GM21360 (cell line): ENCODE measurements around the gene NDOR1.
"Not testable (repeated sequence)": the region's sequence is repeated elsewhere in the genome, so short reads cannot be mapped to it uniquely, and the experiment has no call there.

Source experiments
- ATAC-seq: cut with Tn5 transposase; IDR thresholded peaks from one replicate; pipeline ENCODE4 v1.9.1; 2021; ENCODE audit warnings: mild to moderate bottlenecking, moderate library complexity; ENCODE audit not compliant: unreplicated experiment

Gene NDOR1

DNA sequence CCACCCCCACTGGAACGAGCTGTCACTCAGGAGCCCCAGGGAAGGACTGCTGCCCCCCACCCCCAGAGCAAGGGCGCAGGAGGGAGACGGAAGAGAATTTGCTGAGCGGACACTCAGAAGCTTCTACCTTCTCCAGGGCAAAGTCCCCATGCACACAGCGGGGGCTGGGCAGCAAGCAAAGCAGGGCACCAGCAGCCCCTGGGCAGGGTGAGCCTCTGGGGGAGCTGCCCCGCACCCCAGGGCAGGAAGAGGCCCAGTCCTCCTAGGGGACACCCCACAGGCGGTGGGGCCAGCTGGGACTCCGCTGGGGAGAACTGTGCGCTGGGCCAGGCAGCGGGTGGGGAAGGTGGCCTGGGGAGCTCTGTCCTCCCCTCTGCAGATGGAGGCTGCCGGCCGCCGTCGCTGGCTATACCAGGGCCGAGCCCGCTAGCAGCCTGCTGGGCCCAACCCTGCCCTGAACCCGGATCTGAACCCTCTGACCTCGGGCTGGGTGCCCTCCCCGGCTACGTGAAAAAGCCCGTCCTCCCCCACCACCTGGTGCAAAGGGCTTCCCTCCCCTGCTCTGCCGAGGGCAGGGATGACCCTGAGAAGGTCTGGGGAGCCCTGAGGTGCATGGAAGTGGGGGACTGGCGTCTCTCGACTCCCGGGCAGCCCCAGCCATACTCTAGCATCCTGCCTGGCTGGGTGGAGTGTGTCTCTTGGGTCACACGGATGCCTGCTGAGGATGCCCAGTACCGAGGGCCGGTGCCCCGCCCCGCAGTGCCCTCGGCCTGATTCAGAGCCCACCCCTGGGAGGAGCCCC, 24.6 kb downstream of the NDOR1 start:
- no peak for ATAC-seq

DNA sequence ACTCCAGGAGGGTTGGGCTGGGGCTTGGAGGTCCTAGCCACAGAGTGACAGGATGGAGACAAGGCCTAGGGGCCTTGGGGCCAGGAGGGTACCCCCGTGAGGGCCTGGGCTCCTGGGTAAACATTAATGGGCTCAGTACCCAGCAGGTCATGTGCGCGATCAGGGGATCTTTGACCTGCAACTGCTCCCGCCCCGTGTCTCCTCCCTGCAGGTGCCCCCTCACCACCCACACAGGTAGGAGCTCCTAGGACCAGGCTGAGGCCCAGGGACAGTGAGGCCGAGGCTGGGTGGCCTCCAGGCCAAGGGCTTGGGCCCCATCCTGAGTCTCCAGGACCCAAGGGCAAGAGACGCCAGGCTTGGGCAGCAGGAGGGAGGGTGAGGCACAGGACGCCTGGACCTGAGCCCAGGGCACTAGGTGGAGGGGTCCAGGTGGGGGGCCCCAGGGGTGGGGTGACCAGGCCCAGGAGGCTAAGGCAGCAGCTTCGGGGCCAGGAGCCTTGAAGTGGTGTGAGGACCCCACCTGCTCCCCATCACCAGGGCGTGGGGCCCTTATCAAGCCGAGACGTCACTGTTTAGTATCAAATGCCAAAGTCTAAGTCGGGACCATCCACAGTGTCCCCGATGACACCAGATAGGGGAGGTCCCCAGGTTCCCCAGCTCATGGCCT, 25.3 kb downstream of the NDOR1 start, which contains the start of gene SLC34A3:
SLC34A3 (plus strand) TSS at position 197 of the 667 bp plus-strand sequence. CDS start 802 bp downstream, outside the sequence.
- ATAC-seq: no peak

DNA sequence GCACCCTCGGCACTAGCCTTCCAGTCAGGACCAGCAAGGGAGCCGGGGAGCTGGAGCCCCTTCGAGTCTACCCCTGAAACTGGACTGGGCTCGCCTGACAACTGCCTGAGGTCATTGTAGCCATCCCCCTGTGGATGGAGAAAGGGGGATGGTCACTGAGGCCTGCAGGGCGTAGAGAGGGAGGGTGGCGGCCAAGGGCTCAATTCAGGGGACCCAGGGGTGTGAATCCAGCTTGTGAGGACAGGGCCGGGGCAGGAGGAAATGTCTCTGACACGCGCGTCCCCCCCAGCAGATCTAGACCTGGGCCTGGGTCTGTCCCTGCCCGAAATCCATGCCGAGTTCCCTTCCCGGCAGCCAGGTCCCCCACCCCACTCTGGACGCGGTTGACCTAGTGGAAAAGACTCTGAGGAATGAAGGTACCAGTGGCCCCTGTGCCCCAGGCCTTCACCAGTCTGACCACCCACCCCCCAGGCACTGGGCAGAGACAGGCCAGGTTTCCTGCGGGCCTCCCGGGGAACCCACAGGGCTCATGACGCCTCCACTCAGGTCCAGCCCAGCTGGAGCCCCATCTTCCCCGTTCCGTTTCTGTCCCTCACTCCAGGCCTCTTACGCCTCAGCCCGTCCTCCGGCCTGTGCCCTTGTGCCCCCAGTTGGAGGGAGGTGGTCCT, 26.0 kb downstream of the NDOR1 start:
- no peak for ATAC-seq

DNA sequence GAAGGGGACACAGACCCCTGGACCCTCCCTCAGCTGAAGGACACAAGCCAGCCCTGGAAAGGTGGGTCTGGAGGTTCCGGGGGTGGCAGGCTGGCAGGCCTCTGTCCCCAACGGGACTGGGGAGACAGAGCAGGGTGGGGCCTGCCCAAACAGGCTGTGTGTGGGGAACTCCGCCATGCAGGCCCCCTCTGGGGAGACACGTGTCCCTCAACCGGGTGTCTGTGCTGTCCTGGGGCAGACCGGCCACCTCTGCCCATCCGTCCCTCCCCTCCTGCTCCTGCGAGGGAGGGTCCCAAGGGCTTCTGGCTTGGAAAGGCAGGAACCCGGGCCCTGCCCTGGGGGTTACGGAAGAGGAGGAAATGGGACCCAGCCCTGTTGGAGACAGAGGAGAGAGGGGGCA, 26.6 kb downstream of the NDOR1 start:
- ATAC-seq: no peak

DNA sequence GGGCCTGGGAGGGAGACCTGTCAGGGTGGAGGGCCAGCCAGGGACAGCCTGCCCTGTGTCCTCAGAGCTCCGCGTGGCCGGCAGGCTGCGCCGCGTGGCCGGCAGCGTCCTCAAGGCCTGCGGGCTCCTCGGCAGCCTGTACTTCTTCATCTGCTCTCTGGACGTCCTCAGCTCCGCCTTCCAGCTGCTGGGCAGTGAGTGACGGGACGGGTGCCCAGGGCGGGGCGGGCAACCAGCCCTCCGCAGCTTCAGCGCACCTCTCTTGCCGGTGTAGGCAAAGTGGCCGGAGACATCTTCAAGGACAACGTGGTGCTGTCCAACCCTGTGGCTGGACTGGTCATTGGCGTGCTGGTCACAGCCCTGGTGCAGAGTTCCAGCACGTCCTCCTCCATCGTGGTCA, 27.0 kb downstream of the NDOR1 start:
- ATAC-seq: no peak

DNA sequence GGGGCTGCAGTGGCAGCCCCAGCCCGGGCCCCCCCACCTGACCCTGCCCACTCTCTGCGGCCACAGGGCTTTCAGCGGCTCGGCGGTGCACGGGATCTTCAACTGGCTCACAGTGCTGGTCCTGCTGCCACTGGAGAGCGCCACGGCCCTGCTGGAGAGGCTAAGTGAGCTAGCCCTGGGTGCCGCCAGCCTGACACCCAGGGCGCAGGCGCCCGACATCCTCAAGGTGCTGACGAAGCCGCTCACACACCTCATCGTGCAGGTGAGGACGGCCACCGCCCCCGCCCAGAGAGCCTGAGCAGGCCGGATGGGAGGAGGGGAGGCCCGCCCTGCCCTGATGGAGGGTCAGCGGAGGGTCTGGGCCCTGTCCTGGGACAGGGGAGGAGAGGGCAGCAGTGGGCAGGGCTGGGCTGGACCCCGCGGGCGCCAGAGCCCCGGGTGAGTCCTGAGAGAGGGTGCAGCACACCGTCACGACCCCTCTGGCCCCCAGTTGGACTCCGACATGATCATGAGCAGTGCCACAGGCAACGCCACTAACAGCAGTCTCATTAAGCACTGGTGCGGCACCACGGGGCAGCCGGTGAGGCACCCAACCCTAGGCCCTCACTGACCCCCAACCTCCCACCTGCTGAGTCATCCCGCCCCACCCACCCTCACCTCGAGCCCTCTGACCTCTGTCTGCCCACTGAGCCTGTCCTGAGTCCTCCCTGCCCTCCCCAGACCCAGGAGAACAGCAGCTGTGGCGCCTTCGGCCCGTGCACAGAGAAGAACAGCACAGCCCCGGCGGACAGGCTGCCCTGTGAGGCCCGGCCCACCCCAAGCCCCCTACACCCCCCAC, 27.9 kb downstream of the NDOR1 start:
- no peak for ATAC-seq

DNA sequence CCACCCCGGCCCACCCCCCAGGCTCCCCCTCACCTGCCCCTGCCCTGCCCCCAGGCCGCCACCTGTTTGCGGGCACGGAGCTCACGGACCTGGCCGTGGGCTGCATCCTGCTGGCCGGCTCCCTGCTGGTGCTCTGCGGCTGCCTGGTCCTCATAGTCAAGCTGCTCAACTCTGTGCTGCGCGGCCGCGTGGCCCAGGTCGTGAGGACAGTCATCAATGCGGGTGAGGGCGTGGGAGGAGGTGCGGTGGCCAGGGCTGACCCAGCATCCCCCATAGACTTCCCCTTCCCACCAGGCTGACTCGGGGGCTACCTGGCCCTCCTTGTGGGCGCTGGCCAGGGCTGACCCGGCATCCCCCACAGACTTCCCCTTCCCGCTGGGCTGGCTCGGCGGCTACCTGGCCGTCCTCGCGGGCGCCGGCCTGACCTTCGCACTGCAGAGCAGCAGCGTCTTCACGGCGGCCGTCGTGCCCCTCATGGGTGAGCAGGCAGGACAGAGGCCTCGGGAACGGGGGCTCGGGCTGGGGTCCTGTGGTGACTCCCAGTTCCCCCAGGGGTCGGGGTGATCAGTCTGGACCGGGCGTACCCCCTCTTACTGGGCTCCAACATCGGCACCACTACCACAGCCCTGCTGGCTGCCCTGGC, 28.7 kb downstream of the NDOR1 start:
- no peak for ATAC-seq

DNA sequence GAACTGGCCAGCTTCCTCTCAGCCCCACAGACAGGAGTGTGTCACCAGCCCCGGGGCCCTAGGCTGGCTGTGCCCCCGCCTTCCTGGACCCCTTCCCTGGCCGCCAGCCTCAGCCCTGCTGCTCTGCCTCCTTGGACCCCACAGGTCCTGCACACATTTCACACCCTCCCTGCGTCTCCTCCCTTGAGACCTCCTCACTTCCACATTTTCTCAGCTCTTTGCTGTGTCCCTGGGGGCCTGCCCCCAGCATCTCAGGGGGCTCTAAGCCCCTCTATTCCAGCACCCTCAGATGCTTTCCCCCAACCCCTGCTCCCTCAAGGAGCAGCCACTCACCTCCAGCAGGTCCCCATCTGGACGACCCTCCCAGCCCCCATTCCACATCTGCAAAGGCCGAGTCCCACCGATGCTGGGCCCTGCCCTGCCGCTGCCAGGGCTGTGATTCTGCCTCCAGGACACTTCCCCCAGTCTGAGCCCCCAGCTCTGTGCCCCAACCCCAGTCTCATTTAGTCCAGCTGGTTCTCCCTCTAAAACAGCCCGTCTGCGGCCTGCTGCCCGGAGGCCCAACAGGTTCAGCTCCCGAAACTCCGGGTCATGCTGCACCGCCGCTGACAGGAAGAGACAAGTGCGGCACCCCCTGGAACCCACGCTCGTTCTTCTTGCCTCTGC, 29.4 kb downstream of the NDOR1 start:
- no peak for ATAC-seq

DNA sequence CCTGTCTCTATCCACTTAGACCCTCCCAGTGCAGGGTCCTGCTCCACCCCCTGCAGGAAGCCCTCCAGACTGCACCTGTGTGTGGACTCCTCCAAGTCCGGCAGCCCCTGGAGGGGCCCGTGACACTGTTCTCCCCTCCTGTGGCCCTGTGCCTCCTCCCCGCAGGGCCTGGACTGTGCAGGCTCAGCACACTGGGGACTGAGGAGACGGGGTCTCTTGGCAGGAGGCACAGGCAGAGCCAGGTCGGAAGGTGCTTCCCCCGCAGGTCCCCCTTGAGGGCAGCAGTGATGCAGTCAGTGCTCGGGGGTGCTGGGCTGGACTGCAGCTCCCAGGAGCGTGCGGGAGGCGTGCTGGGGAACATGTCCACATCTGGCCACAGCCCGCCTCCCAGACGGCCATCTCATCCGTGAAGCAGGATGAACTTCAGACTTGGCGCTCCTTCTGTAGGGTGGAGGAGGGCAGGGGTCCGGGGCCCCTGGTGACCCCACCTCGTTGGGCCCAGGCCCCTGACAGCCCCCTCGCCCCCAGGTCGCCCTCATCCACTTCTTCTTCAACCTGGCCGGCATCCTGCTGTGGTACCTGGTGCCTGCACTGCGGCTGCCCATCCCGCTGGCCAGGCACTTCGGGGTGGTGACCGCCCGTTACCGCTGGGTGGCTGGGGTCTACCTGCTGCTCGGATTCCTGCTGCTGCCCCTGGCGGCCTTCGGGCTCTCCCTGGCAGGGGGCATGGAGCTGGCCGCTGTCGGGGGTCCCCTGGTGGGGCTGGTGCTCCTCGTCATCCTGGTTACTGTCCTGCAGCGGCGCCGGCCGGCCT, 30.1 kb downstream of the NDOR1 start:
- no peak for ATAC-seq

DNA sequence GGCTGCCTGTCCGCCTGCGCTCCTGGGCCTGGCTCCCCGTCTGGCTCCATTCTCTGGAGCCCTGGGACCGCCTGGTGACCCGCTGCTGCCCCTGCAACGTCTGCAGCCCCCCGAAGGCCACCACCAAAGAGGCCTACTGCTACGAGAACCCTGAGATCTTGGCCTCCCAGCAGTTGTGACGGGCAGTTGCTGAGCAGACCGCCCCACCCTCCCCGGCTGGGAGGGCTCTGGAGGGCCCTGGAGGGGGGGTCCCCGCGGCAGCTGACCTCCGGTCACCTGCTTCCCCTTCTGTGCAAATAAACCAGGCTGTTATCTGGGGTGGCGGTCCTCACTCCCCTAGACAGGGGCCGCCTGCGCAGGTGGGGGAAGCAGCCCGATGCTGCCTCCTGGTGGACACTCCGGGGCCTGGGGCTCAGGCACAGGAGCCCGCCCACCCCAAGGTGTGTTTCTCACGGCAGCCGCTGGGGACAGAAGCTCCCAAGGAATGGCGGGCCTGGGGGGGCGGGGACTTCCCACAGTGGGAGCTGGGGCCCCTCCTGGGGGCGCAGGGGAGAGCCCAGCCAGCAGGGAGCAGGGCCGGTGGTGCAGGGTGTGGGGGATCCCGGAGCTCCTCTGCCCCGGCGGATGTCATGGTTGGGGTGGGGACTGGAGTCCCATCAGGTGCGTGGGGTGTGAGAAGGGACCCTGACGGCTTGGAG, 30.9 kb downstream of the NDOR1 start:
- ATAC-seq: no peak

DNA sequence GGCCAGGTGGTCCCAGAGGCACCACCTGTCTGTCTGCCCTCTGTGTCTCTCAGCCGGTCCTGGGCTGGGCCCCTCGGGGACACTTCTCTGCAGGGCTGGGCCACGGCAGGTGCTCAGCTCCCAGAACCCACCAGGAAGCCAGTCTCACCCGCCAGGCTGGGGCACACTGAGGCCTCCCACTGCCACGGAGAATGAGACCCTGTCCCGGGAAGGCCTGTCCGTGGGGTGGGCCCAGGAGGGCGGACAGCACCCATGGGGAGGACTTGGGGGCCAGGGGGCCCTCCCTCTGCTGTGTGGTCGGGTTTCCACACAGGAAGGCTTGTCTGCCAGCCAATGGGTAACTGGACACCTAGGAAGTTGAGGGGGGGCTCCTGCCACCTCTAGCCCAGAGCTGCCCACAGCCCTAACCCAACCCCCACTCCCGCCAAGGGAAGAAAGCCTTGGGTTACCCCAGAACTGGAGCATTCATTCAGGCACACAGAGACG, 31.5 kb downstream of the NDOR1 start:
- no peak for ATAC-seq

DNA sequence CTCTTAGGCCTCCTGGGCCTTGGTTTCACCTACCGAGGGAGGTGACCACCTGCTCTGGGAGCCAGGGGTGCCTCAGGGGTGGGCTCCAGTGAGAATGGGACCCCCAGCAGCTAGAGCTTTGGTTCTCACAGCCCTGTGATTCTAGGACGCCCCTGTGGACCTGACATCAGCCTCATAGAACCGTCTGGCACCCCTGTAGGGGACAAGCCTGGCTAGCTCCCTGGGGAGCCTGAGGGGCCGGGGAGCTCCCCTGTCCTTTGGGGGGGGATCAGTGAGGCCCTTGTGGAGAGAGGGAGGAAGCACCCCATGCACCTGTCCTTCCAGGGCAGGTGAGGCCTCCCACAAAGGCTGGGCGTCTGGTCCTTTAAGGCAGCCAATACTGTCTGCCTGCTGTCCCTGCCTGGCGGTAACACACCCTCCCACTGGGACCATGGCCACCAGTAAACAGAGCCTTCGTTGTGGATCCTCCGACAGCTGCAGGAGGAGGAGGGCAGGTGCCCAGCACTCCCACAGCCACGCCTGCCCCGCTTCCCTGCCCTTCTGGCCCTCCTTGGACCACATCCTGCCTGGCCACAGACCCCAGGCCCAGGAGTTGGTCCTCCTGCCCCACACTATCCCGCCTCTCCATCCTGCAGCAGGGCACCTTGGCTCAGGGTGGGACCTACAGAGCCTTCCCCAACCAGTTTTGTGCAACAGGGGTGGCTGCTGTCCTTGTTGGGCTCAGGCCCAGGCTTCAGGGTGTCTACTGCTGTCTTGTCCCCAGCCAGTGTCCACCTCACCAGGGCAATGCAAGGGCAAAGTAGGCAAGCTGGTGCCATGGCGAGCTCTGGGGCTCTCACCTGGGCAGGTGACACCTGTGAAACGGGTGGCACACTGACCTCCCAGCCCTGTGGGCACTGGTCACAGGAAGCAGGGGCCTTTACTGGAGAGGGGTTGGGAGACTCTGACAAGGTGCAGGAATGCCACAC, 32.5 kb downstream of the NDOR1 start:
- no peak for ATAC-seq

DNA sequence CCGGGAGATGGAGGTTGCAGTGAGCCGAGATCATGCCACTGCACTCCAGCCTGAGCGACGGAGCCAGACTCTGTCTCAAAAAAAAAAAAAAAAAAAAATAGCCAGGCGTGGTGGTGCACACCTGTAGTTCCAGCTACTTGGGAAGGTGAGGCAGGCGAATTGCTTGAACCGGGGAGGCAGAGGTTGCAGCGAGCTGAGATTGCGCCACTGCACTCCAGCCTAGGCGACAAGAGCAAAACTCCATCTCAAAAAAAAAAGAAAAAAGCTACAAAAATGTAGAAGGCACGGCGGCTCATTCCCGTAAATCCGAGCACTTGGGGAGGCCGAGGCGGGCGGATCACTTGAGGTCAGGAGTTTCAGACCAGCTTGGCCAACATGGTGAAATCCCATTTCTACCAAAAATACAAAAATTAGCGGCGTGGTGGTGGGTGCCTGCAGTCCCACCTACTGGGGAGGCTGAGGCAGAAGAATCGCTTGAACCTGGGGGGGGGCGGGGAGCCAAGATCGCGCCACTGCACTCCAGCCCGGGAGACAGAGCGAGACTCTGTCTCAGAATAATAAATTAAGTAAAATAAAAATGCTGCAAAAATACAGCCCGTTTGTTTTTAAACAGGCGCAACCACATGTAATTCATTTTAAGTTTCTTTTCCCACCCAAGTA, 34.2 kb downstream of the NDOR1 start:
- ATAC-seq: not testable (repeated sequence)

DNA sequence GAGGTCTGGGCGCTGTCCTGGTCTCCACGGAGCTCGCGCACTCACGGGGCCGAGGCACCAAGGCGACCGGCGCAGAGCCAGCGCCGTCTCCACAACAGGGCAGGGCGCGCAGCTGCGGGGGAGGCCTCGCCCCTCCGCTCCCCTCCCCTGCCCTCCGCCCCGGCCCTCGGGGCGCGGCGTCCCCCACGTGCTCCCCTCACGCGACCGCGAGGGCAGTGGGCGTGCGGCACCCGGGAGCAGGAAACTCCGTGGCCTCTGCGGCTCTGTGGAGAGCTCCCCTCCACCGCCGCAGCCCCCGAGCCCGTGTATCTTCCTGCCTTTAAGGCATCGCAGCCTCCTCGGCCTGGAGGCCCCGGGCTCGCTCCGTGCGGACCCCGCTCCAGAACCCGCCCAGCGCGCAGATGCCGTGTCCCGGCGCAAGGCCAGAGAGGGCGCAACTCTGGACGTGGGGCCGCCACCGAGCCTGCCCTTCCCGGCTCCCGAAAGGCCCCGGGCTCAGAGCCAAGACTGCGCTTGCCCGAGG, 34.9 kb downstream of the NDOR1 start:
- peak; percentile 19 for ATAC-seq

DNA sequence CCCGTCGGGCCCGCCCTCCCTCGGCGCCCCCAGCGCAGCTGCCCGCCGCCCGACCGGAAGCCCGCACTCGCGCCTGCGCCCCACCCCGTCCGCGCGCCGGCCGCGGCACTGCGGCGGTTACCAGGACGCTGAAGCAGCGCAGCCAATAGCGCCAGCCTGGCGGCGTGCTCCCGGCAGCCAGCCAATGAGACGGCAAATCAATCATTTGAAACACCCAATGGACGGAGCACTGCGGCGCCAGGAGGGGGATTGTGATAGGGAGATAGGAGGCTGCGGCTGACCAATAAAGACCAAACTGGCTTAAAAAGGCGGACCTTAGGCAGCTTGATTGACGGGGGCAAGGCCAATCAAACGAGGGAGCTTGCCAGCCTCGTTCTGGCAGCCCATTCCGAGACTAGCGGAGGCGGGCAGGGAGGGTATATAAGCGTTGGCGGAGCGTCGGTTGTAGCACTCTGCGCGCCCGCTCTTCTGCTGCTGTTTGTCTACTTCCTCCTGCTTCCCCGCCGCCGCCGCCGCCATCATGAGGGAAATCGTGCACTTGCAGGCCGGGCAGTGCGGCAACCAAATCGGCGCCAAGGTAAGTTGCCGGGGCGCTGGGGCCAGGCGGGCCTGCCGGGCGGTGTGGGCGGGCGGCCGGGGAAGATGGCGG, 35.5 kb downstream of the NDOR1 start, which contains the start of gene TUBB4B:
TUBB4B (plus strand) TSS at position 447 of the 649 bp plus-strand sequence; CDS start at position 521, 74 bp downstream.
- ATAC-seq: peak; percentile 71
